T-helper 2 cell treated with Interferon-gamma antibody and Interleukin-4, amounts not matched to agents 5 μg/mL and 100 μg/mL, for 36 hours (primary cell): ENCODE data around the gene PPP2R5C.
A peak's percentile ranks its signal among the peaks of the same experiment; 100 is the strongest.
"Not testable (repeated sequence)": the region's sequence is repeated elsewhere in the genome, so short reads cannot be mapped to it uniquely, and the experiment has no call there.

Experiments
- DNase-seq: peaks from one replicate; pipeline ENCODE4 v3.0.0; 2021; ENCODE audit warnings: low spot score
- H3K27ac Mint-ChIP-seq: one replicate; pipeline ENCODE4 v1.8.0; 2021; ENCODE audit warnings: mild to moderate bottlenecking, mixed read lengths
- H3K27me3 Mint-ChIP-seq: one replicate; pipeline ENCODE4 v1.8.0; 2021; ENCODE audit warnings: low read depth, mixed read lengths
- H3K36me3 Mint-ChIP-seq: one replicate; pipeline ENCODE4 v1.8.0; 2021; ENCODE audit warnings: low read depth, mixed read lengths
- H3K4me1 Mint-ChIP-seq: one replicate; pipeline ENCODE4 v1.8.0; 2021; ENCODE audit warnings: low read depth, mixed read lengths
- H3K4me3 Mint-ChIP-seq: one replicate; pipeline ENCODE4 v1.8.0; 2022; ENCODE audit warnings: mild to moderate bottlenecking, moderate library complexity, mixed read lengths
- H3K9me3 Mint-ChIP-seq: one replicate; pipeline ENCODE4 v1.8.0; 2021; ENCODE audit warnings: mixed read lengths

Gene PPP2R5C

DNA sequence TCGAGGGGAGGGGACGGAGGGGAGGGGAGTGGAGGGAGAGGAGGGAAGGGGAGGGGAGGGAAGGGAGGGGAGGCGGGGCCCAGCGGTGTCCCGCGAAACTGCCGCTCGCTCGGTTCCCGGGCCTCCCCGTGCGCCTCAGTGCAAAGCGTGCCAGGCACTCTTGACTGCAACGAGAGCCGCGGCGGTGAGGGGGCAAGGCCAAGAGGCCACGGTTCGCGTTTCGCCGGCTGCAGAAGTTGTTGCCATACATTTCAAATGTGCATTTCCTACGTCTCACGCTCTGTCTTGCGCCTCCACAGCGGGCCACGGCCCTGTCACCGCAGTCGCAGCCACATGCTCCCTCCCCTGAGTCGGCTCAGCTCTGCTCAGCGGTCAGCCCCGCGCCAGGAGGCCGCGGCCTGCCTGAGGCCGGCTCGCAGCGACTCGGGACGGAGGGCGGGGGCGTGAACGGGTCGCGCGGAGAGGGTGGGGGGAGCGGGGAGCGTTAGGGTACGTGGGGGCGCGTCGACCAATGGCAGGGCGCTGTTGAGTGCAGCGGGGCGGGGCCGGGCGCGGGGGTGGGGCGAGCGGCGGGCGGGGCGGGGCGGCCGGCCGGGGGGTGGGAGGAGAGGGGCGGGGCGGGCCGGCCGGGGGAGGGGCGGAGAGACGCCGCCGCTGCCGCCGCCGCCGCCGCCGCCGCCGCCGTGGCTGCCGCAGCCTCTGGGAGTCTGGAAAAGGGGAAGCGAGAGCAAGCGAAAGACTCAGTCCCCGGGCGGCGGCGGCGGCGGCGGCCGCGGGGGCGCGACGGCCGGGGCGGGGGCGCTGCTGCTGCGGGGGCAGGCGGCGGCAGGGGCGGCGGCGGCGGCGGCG, at the start of gene PPP2R5C:
Gene PPP2R5C, plus strand, starts transcription at position 678 of the 849 bp plus-strand sequence. CDS start 185 bp downstream, outside the sequence.
- H3K4me1 Mint-ChIP-seq = peaks cover 39% of the 10 kb centered on the region
- H3K27ac Mint-ChIP-seq = peak within 1 kb of the TSS; percentile 72
- H3K9me3 Mint-ChIP-seq = no peaks in the 10 kb centered on the region
- H3K36me3 Mint-ChIP-seq = peaks cover 15% of the 10 kb centered on the region
- DNase-seq = peak; percentile 78
- peak within 1 kb of the TSS; percentile 88 for H3K4me3 Mint-ChIP-seq
- peaks cover 6% of the 10 kb centered on the region for H3K27me3 Mint-ChIP-seq

DNA sequence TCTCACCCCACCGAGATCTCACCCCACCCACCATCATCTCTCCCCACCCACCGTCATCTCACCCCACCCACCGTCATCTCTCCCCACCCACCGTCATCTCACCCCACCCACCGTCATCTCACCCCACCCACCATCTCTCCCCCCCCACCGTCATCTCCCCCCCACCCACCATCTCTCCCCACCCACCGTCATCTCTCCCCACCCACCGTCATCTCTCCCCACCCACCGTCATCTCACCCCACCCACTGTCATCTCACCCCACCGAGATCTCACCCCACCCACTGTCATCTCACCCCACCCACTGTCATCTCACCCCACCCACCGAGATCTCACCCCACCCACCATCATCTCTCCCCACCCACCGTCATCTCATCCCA, 49.7 kb upstream of the PPP2R5C start:
- H3K27me3 Mint-ChIP-seq, H3K9me3 Mint-ChIP-seq, DNase-seq, H3K4me3 Mint-ChIP-seq, H3K27ac Mint-ChIP-seq, H3K36me3 Mint-ChIP-seq: not testable (repeated sequence)
- peaks cover 26% of the 10 kb centered on the region for H3K4me1 Mint-ChIP-seq

DNA sequence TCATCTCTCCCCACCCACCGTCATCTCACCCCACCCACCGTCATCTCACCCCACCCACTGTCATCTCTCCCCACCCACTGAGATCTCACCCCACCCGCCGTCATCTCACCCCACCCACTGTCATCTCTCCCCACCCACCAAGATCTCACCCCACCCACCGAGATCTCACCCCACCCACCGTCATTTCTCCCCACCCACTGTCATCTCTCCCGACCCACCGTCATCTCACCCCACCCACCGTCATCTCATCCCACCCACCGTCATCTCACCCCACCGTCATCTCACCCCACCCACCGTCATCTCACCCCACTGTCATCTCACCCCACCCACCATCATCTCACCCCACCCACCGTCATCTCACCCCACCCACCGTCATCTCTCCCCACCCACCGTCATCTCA, 49.2 kb upstream of the PPP2R5C start:
- H3K4me1 Mint-ChIP-seq = peaks cover 22% of the 10 kb centered on the region
- not testable (repeated sequence) for H3K27ac Mint-ChIP-seq, DNase-seq, H3K4me3 Mint-ChIP-seq, H3K27me3 Mint-ChIP-seq, H3K36me3 Mint-ChIP-seq, H3K9me3 Mint-ChIP-seq

DNA sequence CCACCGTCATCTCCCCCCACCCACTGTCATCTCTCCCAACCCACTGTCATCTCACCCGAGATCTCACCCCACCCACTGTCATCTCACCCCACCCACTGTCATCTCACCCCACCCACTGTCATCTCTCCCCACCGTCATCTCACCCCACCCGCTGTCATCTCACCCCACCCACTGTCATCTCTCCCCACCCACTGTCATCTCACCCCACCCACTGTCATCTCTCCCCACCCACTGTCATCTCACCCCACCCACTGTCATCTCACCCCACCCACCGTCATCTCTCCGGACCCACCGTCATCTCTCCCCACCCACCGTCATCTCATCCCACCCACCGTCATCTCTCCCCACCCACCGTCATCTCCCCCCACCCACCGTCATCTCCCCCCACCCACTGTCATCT, 48.4 kb upstream of the PPP2R5C start:
- H3K27ac Mint-ChIP-seq, H3K9me3 Mint-ChIP-seq, H3K4me3 Mint-ChIP-seq, DNase-seq, H3K27me3 Mint-ChIP-seq, H3K36me3 Mint-ChIP-seq: not testable (repeated sequence)
- H3K4me1 Mint-ChIP-seq = peaks cover 21% of the 10 kb centered on the region

DNA sequence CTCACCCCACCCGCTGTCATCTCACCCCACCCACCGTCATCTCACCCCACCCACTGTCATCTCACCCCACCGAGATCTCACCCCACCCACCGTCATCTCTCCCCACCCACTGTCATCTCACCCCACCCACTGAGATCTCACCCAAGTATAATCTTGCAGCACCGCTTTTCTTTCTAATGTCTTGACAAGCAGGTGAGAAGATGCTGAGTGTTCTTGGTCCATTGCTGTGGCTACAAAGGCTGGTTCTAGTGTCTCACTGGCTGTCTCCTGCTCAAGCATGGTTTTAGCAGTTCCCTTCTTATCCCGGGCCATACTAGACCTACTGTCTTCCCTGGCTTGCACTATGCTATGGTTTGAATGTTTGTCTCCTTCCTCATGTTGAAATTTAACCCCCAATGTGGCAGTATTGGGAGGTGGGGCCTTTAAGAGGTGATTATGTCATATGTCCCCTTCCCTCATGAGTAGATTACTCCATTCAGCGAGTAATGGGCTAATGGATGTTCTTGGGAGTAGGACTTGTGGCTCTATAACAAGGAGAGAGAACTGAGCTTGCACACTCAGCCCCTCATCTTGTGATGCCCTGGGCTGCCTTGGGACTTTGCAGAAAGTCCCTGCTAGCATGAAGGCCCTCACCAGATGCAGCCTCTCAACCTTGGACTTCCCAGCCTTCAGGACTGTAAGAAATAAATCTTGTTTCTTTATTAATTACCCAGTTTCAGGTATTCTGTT, 47.7 kb upstream of the PPP2R5C start:
- H3K4me1 Mint-ChIP-seq = peaks cover 17% of the 10 kb centered on the region
- DNase-seq = no peak
- H3K9me3 Mint-ChIP-seq = peaks cover 8% of the 10 kb centered on the region
- H3K36me3 Mint-ChIP-seq = peaks cover 3% of the 10 kb centered on the region
- no peaks in the 10 kb centered on the region for H3K27me3 Mint-ChIP-seq
- H3K4me3 Mint-ChIP-seq = no peak overlapping the region
- peak overlapping the region; percentile 57 for H3K27ac Mint-ChIP-seq

DNA sequence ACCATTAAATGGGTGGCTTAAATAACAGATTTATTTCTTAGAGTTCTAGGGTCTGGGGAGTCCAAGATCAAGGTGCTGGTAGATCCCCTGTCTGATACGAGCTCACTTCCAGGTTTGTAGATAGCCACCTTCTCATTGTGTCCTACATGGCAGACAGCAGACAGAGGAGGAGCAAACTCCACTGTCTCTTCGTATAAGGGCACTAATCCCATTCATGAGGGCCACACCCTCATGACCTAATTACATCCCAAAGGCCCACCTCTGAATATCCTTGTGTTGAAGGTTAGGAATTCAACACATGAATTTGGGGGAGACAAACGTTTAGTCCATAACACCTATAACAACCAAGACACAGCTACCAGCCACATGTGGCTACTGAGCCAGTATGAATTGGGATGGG, 47.1 kb upstream of the PPP2R5C start:
- peaks cover 3% of the 10 kb centered on the region for H3K36me3 Mint-ChIP-seq
- no peak overlapping the region for H3K27ac Mint-ChIP-seq
- H3K4me1 Mint-ChIP-seq = peaks cover 20% of the 10 kb centered on the region
- no peaks in the 10 kb centered on the region for H3K27me3 Mint-ChIP-seq
- DNase-seq = no peak
- no peak overlapping the region for H3K4me3 Mint-ChIP-seq
- H3K9me3 Mint-ChIP-seq = peaks cover 8% of the 10 kb centered on the region

DNA sequence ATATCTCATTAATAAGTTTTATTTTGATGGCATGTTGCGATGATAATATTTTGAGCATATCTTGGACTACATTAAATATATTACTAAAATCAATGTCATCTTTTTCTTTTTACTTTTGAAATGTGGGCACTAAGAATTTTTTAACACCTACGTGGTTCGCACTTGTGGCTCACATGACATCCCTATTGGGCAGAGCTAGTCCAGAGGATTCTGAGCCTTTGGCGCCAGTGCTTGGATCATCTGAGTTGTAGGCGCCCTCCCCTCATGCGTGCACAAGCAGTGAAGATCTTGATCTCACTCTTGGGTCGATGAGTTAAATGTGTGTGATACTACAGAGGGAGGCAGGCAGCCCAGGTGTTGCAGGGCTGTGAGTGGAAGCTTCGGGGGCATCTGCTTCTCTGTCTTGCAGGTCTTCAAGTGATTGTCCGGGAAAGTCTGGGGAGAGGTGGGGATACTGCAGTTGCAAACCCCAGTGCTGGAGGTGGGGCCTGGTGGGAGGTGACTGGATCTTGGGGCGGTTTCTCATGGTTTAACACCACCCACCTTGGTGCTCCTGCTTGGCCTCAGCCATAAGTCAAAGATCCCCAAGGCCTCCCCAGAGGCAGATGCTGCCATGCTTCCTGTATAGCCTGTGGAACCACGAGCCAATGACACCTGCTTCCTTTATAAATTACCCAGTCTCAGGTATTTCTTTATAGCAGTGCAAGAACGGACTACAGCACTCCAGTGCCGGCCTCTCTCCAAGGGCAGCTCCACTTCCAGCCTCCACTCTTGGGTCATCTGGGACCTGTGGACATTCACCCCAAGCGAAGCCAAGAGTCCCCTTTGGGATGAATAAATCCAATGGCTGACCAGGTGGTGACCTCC, 46.1 kb upstream of the PPP2R5C start:
- DNase-seq = no peak
- H3K4me3 Mint-ChIP-seq = no peak overlapping the region
- no peak overlapping the region for H3K27ac Mint-ChIP-seq
- H3K36me3 Mint-ChIP-seq = peaks cover 3% of the 10 kb centered on the region
- H3K27me3 Mint-ChIP-seq = no peaks in the 10 kb centered on the region
- peaks cover 27% of the 10 kb centered on the region for H3K4me1 Mint-ChIP-seq
- peaks cover 8% of the 10 kb centered on the region for H3K9me3 Mint-ChIP-seq

DNA sequence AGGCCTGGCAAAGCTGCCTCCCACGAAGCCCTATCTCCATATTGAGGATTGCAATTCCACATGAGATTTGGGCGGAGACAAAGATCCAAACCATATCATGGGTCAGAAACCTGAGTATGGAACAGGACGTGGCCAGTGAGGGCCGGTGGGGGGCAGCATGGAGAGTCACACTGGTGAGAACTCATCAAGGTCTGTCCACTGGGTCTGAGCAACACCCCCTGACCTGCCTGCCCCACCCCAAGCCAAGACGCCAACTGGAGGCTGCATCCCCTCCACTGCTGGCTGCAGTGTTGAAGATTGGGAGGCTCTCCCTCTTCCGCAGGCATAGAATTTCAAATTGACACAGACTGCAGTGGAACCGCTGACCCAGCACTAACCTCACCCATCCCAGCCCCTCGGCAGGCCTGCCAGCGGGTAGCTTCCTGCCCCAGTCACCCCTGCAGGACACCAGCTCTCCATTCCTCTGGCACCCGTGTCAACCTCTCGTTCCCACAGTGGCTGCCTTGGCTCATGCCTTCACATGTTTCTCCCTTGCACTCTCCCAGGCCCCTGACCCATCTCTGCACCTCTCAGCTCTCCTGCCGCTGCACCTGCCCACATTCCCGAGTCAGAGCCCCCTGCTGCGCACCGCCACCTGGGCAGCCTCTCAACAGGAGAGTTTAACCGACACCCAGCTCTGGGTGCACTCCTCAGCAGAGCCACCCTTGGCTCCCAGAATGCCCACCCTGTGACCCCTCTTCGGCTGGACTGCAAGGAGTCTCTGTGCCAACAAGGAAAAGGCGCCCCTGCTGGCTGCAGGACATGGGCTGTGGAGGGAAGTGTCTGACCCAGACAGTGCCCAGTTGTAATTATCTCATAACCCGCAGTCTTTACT, 45.2 kb upstream of the PPP2R5C start:
- peak overlapping the region; percentile 31 for H3K27ac Mint-ChIP-seq
- H3K36me3 Mint-ChIP-seq = peaks cover 3% of the 10 kb centered on the region
- peaks cover 30% of the 10 kb centered on the region for H3K4me1 Mint-ChIP-seq
- no peaks in the 10 kb centered on the region for H3K27me3 Mint-ChIP-seq
- no peak overlapping the region for H3K4me3 Mint-ChIP-seq
- peaks cover 8% of the 10 kb centered on the region for H3K9me3 Mint-ChIP-seq
- DNase-seq = no peak

DNA sequence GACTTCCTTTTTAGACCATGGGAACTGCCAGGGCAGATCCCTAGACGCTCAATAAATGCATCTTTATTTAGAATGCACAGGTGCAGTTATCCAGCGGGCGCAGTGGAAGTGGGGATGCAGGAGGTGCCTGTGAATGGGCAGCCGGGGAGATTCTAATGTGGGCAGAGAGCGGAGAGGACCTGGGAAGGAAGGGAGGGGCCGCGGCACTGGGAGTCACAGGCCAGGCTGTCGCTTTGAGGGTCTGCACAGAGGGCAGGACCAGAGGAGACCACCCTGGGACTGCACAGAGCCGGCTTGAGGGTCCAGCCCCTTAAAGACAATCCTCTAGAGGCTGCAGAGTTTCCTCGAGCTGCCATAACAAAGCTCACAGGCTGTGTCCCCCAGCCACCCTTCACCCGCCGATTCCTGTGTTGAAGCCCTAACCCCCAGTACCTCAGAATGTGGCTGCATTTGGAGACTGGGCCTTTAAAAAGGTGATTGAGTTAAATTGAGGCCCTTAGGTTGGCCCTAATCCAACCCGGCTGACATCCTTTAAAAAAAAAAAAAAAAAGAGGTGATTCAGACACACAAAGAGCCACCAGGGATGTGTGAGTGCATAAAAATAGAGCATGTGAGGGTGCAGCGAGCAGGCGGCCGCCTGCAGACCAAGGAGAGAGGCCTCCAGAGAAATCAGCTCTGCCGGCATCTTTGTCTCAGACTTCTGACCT, 44.4 kb upstream of the PPP2R5C start:
- H3K4me1 Mint-ChIP-seq = peaks cover 36% of the 10 kb centered on the region

DNA sequence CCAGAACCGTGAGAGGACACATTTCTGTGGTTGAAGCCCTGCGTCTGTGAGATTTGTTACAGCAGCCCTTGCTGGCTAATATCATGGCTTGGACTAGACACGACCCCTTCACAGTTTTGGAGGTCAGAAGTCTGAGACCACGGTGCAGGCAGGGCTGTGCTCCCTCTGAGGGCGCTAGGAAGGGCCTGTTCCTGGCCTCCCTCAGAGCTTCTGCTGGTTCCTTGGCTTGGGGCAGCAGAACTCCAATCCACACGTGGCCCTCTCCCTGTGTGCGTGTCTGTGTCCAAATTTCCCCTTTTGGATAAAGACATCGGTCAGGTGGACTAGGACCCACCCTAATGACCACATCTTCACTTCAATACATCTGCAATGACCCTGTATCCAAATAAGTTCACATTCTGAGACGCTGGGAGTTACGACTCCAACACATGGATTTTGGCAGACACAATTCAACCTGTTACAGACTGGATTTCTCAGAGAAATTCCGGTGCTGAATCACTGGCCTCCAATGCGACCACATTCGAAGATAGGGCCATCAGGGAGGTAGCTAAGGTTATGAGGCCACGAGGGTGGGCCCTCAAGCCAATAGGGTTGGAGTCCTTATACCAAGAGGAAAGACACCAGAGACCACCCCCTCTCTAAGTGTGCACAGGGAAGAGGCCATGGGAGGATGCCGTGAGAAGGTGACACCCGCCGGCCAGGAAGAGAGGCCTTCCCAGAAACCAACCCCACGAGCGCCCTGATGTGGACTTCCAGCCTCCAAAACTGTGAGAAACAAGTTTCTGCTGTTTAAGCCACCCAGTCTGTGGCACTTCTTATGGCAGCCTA, 43.6 kb upstream of the PPP2R5C start:
- H3K4me1 Mint-ChIP-seq = peaks cover 43% of the 10 kb centered on the region

More for the DNA sequence above, 44.4 kb upstream of the PPP2R5C start:
- no peak for DNase-seq
- Mint-ChIP-seq H3K9me3 (peaks cover 8% of the 10 kb centered on the region), H3K36me3 (peaks cover 3% of the 10 kb centered on the region), H3K27me3 (no peaks in the 10 kb centered on the region), H3K27ac (no peak overlapping the region), H3K4me3 (no peak overlapping the region)

DNA sequence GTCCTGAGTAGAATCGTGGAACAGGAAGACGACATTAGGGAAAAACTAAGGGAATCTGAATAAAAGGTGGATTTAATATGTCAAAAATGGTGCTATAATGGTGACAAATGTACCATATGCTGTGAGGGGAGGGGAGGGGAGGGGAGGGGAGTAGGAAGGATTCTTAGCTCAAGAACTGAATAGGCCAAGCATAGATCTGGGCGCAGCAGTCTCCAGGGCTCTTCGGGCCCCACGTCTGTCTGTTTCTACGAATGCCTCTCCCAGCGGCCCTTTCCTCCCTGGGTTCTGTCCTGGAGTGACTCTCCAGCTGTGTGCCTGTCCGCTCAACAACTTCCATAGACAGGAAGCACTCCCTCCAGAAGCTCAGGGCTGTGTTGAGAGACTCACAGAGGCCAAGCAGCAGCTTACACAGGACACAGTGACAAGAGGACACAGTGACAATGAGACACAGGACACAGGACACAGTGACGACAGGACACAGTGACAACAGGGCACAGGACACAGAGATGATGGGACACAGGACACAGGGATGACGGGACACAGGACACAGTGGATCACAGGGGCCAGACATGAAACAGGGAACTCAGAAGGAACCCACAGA, 42.4 kb upstream of the PPP2R5C start:
- no peak for DNase-seq
- Mint-ChIP-seq H3K9me3 (peaks cover 3% of the 10 kb centered on the region), H3K36me3 (no peaks in the 10 kb centered on the region), H3K27me3 (no peaks in the 10 kb centered on the region), H3K27ac (peak overlapping the region; percentile 34), H3K4me3 (no peak overlapping the region), H3K4me1 (peaks cover 42% of the 10 kb centered on the region)

More for the DNA sequence above, 43.6 kb upstream of the PPP2R5C start:
- DNase-seq = no peak
- Mint-ChIP-seq H3K27ac (no peak overlapping the region), H3K36me3 (peaks cover 3% of the 10 kb centered on the region), H3K4me3 (no peak overlapping the region), H3K27me3 (no peaks in the 10 kb centered on the region), H3K9me3 (peaks cover 8% of the 10 kb centered on the region)

DNA sequence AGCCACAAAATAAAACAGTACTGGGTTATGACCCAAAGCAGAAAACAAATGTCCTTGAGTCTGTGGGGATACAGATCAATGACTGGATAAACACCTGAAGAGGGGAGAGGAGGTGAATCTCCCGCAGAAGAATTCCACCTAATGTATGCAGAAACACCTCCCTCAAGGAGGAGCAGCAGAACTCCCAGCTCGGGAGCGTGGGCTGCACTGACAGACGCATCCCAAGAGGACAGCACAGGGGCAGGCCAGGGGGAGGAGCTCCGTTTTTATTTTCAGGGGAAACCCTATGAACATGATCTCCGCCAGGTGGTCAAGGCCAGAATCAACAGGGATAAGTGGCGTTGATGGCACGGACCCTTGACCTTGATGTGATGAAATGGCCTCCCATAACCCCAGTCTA, 41.8 kb upstream of the PPP2R5C start:
- Mint-ChIP-seq H3K9me3 (no peaks in the 10 kb centered on the region), H3K4me1 (peaks cover 42% of the 10 kb centered on the region), H3K36me3 (no peaks in the 10 kb centered on the region), H3K27me3 (no peaks in the 10 kb centered on the region), H3K4me3 (no peak overlapping the region), H3K27ac (no peak overlapping the region)
- DNase-seq = no peak
